Measurements from ENCODE around the gene TBX20.
"Not testable (repeated sequence)": the region's sequence is repeated elsewhere in the genome, so short reads cannot be mapped to it uniquely, and the experiment has no call there.

- not testable (repeated sequence) for TF ChIP-seq POLR2AphosphoS5 (IDR thresholded peaks at IDR 0.05; ENCODE audit: borderline replicate concordance, low read depth, low read length); EZH2 (IDR thresholded peaks at IDR 0.05)
Measured at GRCh38 chr7:35167658-35168057, 86.2 kb downstream of the TBX20 start.
